DOHH2 (cell line): ENCODE data around the gene UNC13D.
"Not testable (repeated sequence)": the region's sequence is repeated elsewhere in the genome, so short reads cannot be mapped to it uniquely, and the experiment has no call there.

Experiments
- H3F3A ChIP-seq: fragments of 200-600 bp; sonication (generic), shearing (Covaris generic); 2 replicates; pipeline ENCODE4 v1.6.0; 2016; ENCODE audit warnings: antibody characterized with exemption, mild to moderate bottlenecking; ENCODE audit not compliant: control insufficient read depth, insufficient read depth
- H3K27ac ChIP-seq: fragments of 200-600 bp; sonication (generic); 2 replicates; pipeline ENCODE4 v1.5.1; 2014; ENCODE audit warnings: low read depth, mild to moderate bottlenecking, low read length, moderate library complexity
- H3K27me3 ChIP-seq: fragments of 200-600 bp; sonication (generic); 2 replicates; pipeline ENCODE4 v1.6.1; 2014; ENCODE audit warnings: mild to moderate bottlenecking, low read length, mixed read lengths; ENCODE audit not compliant: control insufficient read depth
- H3K36me3 ChIP-seq: fragments of 200-600 bp; sonication (generic); 2 replicates; pipeline ENCODE4 v1.6.1; 2014; ENCODE audit warnings: mild to moderate bottlenecking, low read length, moderate library complexity, mixed read lengths; ENCODE audit not compliant: control insufficient read depth
- H3K4me1 ChIP-seq: fragments of 200-600 bp; sonication (generic); 2 replicates; pipeline ENCODE4 v1.6.1; 2014; ENCODE audit warnings: mild to moderate bottlenecking, low read length, mixed read lengths; ENCODE audit not compliant: control insufficient read depth
- H3K4me2 ChIP-seq: fragments of 200-600 bp; sonication (generic); 2 replicates; pipeline ENCODE4 v1.6.0; 2014; ENCODE audit warnings: mild to moderate bottlenecking, low read length, moderate library complexity
- H3K4me3 ChIP-seq: fragments of 200-600 bp; sonication (generic); 2 replicates; pipeline ENCODE4 v1.5.1; 2014; ENCODE audit warnings: mild to moderate bottlenecking, low read length, mixed read lengths
- H3K79me2 ChIP-seq: fragments of 200-600 bp; sonication (generic); 2 replicates; pipeline ENCODE4 v1.6.1; 2014; ENCODE audit warnings: mild to moderate bottlenecking, low read length, mixed read lengths; ENCODE audit not compliant: control insufficient read depth
- H3K9me2 ChIP-seq: fragments of 200-600 bp; sonication (generic); replicated peaks from 2 replicates; pipeline ENCODE4 v1.6.1; 2014; ENCODE audit warnings: mild to moderate bottlenecking, low read length, mixed read lengths; ENCODE audit not compliant: control insufficient read depth
- H3K9me3 ChIP-seq: fragments of 200-600 bp; sonication (generic); 2 replicates; pipeline ENCODE4 v1.6.1; 2014; ENCODE audit warnings: antibody characterized with exemption, low read length, mixed read lengths; ENCODE audit not compliant: control insufficient read depth, insufficient read depth
- H4K20me1 ChIP-seq: fragments of 200-600 bp; sonication (generic); 2 replicates; pipeline ENCODE4 v1.6.0; 2014; ENCODE audit warnings: low read depth, mild to moderate bottlenecking, antibody characterized with exemption, low read length, moderate library complexity; ENCODE audit not compliant: control insufficient read depth, insufficient read depth
- EZH2phosphoT487 ChIP-seq: fragments of 200-600 bp; sonication (generic); IDR thresholded peaks from 2 replicates; pipeline ENCODE4 v1.6.1; 2017; ENCODE audit warnings: borderline replicate concordance, mild to moderate bottlenecking, antibody characterized with exemption, low read length, moderate library complexity, mixed read lengths
- TF ChIP-seq, protein P1 (sequence below): fragments of 200-600 bp; sonication (generic); IDR thresholded peaks from one replicate; pipeline ENCODE4 v1.5.1; 2014; ENCODE audit warnings: antibody characterized with exemption, mild to moderate bottlenecking, low read depth, low read length; ENCODE audit not compliant: poor library complexity, severe bottlenecking

UNC13D gene

DNA sequence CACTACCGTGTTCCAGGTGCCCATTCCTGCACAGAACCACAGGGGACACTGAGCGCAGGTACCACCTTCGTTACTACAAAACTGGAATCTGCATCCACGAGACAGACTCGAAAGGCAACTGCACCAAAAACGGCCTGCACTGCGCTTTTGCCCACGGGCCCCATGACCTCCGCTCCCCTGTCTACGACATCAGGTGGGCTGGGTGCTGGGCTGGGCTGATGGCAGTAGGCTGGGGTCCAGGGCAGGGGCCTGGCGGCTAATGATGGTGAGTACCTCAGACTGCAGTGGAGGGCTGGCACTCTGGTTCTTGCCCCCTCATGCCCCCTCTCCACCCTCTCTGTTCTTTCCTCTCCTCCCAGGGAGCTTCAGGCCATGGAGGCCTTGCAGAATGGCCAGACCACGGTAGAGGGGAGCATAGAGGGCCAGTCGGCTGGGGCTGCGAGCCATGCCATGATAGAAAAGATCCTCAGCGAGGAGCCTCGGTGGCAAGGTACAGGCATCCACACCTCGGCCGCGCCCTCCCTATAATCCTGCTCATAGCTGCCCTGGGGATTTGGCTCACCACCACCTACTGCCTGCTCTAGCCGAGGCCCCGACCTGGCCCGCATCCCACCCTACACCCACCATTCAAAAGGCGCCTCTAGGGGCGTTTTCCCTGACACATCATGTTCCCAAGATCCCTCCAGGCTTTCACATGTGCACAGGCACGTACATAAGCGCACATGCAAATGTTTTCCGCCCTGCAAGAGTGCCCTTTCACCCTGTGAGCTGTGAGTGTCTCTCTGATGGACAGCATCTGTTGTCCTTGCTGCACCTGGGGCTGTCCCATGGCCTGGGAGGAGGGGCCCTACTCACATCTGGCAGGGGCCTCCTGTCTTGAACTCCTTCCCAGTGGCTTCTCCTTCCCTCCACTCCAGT, 31.8 kb downstream of the UNC13D start:
- H3K79me2 ChIP-seq = 0 out of 2 replicates have a peak, but pooled peaks cover 3% of the 10 kb centered on the region
- peaks cover 63% of the 10 kb centered on the region for H3K36me3 ChIP-seq
- no peak overlapping the region for H3K4me3 ChIP-seq

DNA sequence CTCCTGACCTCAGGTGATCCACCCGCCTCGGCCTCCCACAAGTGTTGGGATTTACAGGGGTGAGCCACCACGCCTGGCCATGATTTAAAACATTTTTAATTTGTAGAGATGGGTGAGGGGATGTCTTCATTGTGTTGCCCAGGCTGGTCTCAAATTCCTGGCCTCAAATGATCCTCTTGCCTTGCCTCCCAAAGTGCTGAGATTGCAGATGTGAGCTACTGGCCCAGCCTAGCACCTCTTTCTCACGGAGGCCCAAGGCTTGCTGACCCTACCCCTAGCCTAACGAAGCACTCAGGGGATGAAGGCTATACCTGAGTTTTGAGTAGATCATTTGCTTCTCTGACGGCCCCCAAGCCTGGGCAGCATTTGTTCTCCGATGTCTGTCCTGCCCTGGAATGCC, 33.0 kb downstream of the UNC13D start:
- no peaks in the 10 kb centered on the region for H3K9me3 ChIP-seq
- no peaks in the 10 kb centered on the region for H3K4me1 ChIP-seq
- peaks cover 7% of the 10 kb centered on the region; the same call in 1 of the 2 replicates for H3K79me2 ChIP-seq
- no peaks in the 10 kb centered on the region for H3K9me2 ChIP-seq
- H3K27ac ChIP-seq = no peak overlapping the region
- no peak for TF ChIP-seq EZH2phosphoT487
- TF ChIP-seq, protein P1, sequence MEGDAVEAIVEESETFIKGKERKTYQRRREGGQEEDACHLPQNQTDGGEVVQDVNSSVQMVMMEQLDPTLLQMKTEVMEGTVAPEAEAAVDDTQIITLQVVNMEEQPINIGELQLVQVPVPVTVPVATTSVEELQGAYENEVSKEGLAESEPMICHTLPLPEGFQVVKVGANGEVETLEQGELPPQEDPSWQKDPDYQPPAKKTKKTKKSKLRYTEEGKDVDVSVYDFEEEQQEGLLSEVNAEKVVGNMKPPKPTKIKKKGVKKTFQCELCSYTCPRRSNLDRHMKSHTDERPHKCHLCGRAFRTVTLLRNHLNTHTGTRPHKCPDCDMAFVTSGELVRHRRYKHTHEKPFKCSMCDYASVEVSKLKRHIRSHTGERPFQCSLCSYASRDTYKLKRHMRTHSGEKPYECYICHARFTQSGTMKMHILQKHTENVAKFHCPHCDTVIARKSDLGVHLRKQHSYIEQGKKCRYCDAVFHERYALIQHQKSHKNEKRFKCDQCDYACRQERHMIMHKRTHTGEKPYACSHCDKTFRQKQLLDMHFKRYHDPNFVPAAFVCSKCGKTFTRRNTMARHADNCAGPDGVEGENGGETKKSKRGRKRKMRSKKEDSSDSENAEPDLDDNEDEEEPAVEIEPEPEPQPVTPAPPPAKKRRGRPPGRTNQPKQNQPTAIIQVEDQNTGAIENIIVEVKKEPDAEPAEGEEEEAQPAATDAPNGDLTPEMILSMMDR = no peak
- no peak overlapping the region for H3K4me2 ChIP-seq
- H3K4me3 ChIP-seq = no peak overlapping the region
- H3K27me3 ChIP-seq = no peaks in the 10 kb centered on the region
- H3F3A ChIP-seq = no peaks in the 10 kb centered on the region
- H4K20me1 ChIP-seq = no peaks in the 10 kb centered on the region
- H3K36me3 ChIP-seq = peaks cover 51% of the 10 kb centered on the region

More for the DNA sequence above, 31.8 kb downstream of the UNC13D start:
- Histone ChIP-seq H3K4me2 (no peak overlapping the region), H3K27me3 (no peaks in the 10 kb centered on the region), H3K4me1 (no peaks in the 10 kb centered on the region), H3K9me2 (no peaks in the 10 kb centered on the region), H3F3A (no peaks in the 10 kb centered on the region), H3K27ac (no peak overlapping the region), H4K20me1 (no peaks in the 10 kb centered on the region), H3K9me3 (no peaks in the 10 kb centered on the region)
- no peak for TF ChIP-seq EZH2phosphoT487
- TF ChIP-seq, protein P1 = no peak

DNA sequence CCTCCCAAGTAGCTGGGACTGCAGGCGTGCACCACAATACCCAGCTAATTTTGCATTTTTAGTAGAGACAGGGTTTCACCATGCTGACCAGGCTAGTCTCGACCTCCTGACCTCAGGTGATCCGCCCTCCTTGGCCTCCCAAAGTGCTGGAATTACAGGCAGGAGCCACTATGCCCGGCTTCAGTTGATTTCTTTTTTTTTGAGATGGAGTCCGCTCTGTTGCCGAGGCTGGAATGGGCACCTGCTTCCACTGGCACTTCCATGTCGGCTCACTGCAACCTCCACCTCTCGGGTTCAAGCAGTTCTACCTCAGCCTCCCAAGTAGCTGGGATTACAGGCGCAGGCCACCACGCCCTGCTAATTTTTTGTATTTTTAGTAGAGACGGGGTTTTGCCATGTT, 33.4 kb downstream of the UNC13D start:
- not testable (repeated sequence) for H3K4me2 ChIP-seq, H3K9me2 ChIP-seq, H3K27me3 ChIP-seq, H3K79me2 ChIP-seq, H3K4me3 ChIP-seq, H3K9me3 ChIP-seq, H3F3A ChIP-seq, H4K20me1 ChIP-seq, H3K4me1 ChIP-seq, H3K27ac ChIP-seq
- H3K36me3 ChIP-seq = peaks cover 48% of the 10 kb centered on the region

DNA sequence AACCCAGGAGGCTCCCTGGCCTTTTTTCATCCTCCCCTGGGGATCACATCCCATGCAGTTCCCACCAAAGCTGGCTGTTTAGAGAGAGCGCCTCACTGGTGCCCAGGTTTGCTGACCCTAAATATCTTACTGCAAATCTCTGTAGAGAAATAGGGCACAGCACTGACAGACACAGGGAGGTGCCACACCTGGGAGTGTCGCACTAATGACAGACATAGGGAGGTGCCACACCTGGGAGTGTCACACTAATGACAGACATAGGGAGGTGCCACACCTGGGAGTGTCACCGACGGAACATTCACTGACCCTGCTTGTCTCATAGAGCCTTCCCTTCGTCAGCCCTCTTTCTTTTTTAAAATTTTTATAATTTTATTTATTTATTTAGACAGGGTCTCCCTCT, 34.0 kb downstream of the UNC13D start:
- Histone ChIP-seq H3K27me3 (no peaks in the 10 kb centered on the region), H3K4me3 (no peak overlapping the region), H3K27ac (no peak overlapping the region), H3K9me2 (no peaks in the 10 kb centered on the region), H3K4me1 (no peaks in the 10 kb centered on the region), H3K4me2 (no peak overlapping the region), H3K79me2 (peaks cover 7% of the 10 kb centered on the region; the same call in 1 of the 2 replicates), H4K20me1 (no peaks in the 10 kb centered on the region), H3K36me3 (peaks cover 48% of the 10 kb centered on the region), H3K9me3 (no peaks in the 10 kb centered on the region), H3F3A (no peaks in the 10 kb centered on the region)
- TF ChIP-seq, protein P1 = no peak
- TF ChIP-seq EZH2phosphoT487 = no peak
